Thoracic aorta (tissue), 2 donors: ENCODE data around the gene RNF141. TPM values are rescaled to one million over a fixed set of nuclear protein-coding genes. Genes with fewer than 3 reads are reported as not detected.

Source experiments
- ATAC-seq: fragments of 150-250 bp; one replicate; pipeline ENCODE4 v1.8.0; 2017; ENCODE audit warnings: low read depth; ENCODE audit not compliant: insufficient number of reproducible peaks, low FRiP score
- DNase-seq: peaks from one replicate; pipeline ENCODE4 v3.0.0-alpha.2; 2020; ENCODE audit warnings: low spot score
- H3K27ac ChIP-seq, 2 donors: fragments of 200-600 bp; sonication (generic); 1 replicate in 1 of 2; 2 replicates in 1 of 2; pipeline ENCODE4 v1.5.1; 2016; ENCODE audit warnings: mild to moderate bottlenecking in 2 of 2, moderate library complexity in 2 of 2
- H3K27me3 ChIP-seq: fragments of 200-600 bp; sonication (generic); replicated peaks from 2 replicates; pipeline ENCODE4 v1.6.0; 2016; ENCODE audit warnings: mild to moderate bottlenecking; ENCODE audit not compliant: insufficient read depth
- H3K36me3 ChIP-seq: fragments of 200-600 bp; sonication (generic); one replicate; pipeline ENCODE4 v1.5.1; 2016
- H3K4me1 ChIP-seq, 2 donors: fragments of 200-600 bp; sonication (generic); 1 replicate in 1 of 2; 2 replicates in 1 of 2; pipeline versions ENCODE4 v1.5.1 to v1.6.0; 2016; ENCODE audit warnings: low read depth in 2 of 2, mild to moderate bottlenecking in 1 of 2; ENCODE audit not compliant: control insufficient read depth in 1 of 2
- H3K4me3 ChIP-seq: fragments of 200-600 bp; sonication (generic); 2 replicates; pipeline ENCODE4 v1.5.1; 2016; ENCODE audit warnings: mild to moderate bottlenecking
- H3K9me3 ChIP-seq: fragments of 200-600 bp; sonication (generic); 2 replicates; pipeline ENCODE4 v1.5.1; 2016
- total RNA-seq, 2 donors: library from RNA; depleted of rRNA; stranded (reverse); fragments of >200 nt; gene quantifications; one replicate each; pipeline versions ENCODE4 v1.1.0 to v1.2.3, GENCODE V29; 2016
- TF ChIP-seq, protein P1 (sequence below): fragments of 200-600 bp; sonication (generic); IDR thresholded peaks from one replicate; pipeline ENCODE4 v1.5.1; 2019; ENCODE audit warnings: antibody characterized with exemption

Gene RNF141
- total RNA-seq, 2 donors from 2014 or later = 37.3 to 47.2 TPM

DNA sequence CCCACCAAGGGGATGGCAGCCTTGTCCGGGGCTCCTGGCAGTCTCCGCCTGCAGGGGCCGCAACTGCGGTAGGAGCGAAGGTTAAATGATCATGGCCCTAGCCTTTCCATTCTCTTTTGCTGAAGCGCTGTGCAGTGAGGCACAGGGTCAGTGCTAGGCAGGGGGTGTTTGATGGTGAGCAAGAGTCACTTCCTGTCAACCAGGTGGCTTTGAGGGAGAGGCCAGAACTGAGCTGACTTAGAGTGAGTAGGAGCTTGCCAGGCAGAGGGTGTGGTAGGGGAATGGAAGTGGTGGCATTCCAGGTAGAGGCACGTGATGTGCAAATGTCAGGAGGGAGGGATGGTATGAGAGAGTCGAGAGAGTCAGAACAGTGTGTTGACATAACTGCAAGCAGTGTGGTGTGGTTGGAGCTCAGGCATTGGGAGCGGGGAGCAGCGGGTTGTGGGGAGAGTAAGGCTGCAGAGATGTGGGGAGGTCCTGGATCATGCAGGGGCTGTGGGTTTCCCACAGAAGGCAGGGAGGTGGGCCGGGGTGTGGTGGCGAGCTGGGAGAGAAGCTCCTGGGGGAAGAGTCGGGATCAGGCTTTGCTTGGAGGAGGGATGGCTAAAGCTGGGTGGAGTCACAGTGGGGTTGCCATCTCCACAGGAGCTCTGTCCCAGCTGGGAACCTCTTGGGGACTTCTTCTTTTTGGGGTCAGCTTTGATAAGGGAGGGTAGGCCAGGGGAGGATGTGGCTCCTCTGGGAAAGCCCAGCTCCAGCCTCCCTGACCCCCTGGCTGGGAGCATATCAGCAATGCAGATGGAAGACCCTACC is 52.7 kb downstream of the RNF141 start:
- no peak overlapping the region for H3K27ac ChIP-seq
- DNase-seq (no peak), ATAC-seq (no peak)
- peaks cover 6 to 17% of the 10 kb centered on the region in 2 donors for H3K4me1 ChIP-seq
- no peaks in the 10 kb centered on the region for H3K27me3 ChIP-seq
- no peaks in the 10 kb centered on the region for H3K36me3 ChIP-seq
- H3K9me3 ChIP-seq = no peaks in the 10 kb centered on the region
- H3K4me3 ChIP-seq = no peak overlapping the region
- TF ChIP-seq, protein P1, sequence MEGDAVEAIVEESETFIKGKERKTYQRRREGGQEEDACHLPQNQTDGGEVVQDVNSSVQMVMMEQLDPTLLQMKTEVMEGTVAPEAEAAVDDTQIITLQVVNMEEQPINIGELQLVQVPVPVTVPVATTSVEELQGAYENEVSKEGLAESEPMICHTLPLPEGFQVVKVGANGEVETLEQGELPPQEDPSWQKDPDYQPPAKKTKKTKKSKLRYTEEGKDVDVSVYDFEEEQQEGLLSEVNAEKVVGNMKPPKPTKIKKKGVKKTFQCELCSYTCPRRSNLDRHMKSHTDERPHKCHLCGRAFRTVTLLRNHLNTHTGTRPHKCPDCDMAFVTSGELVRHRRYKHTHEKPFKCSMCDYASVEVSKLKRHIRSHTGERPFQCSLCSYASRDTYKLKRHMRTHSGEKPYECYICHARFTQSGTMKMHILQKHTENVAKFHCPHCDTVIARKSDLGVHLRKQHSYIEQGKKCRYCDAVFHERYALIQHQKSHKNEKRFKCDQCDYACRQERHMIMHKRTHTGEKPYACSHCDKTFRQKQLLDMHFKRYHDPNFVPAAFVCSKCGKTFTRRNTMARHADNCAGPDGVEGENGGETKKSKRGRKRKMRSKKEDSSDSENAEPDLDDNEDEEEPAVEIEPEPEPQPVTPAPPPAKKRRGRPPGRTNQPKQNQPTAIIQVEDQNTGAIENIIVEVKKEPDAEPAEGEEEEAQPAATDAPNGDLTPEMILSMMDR = no peak

DNA sequence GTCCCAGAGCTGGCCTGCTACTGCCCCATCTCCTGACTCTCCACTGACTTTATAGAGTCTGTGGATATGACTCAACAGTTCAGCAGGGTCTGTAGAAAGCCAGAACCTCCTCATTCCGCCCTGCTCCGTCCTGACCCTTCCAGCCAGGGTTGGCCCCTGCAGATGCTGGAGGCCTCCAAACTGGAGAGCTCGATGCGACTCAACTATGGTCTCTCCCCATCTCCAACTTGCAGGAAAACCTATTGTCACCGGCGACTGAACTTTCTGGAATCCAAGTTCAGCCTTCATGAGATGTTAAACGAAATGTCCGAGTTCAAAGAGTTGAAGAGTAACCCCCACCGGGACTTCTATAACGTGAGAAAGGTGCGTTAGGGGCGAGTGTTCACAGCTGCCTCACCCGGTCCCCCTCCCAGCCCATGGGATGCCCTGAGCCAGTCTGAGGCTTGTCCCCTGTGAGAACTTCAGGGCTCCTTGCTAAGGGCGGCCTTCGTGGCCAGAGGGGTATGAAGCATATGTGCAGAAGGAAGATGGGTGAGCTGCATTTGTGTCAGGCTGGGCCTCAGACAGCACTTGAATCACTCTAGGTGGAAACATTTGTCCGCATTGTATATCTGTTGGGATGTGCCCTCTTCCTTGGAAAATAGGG is 53.9 kb downstream of the RNF141 start:
- no peaks in the 10 kb centered on the region for H3K36me3 ChIP-seq
- ATAC-seq = no peak
- H3K4me3 ChIP-seq = no peak overlapping the region
- TF ChIP-seq, protein P1 = no peak
- no peaks in the 10 kb centered on the region for H3K27me3 ChIP-seq
- H3K4me1 ChIP-seq = peaks cover 6 to 17% of the 10 kb centered on the region in 2 donors
- no peaks in the 10 kb centered on the region for H3K9me3 ChIP-seq
- DNase-seq = no peak
- H3K27ac ChIP-seq = no peak overlapping the region

DNA sequence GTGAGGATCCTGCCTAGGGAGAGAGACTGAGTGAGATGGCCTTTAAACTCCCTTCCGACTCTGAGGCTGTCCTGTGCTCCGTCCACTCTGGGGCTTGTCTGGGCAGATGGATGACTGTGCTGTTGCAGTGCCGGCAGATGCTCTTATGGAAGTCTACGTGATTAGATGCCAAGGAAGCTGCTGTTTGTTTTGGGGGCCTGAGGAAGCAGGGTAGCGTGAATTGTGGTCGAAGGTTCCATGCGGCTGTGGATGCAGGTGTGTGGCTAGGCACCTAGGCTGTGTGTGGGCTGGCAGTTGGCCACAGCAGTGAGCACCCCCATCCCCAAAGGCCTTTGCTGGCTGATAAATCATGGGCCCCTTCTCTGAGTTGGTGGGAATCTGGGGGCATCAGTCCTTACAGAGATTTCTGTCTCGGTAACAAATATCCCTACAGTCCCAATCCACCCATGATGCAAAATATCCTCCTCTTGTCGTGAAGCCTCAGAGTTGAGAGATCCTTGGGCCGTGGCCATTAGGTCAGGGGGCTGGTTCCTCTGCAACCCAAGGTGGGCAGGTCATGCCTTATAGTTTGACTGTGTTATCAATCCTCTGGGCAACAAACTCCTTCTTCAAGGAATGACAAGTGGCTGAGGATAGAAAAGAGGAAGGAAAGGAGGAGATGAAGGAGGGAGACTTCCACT is 54.7 kb downstream of the RNF141 start:
- Histone ChIP-seq H3K27me3 (no peaks in the 10 kb centered on the region), H3K4me3 (no peak overlapping the region), H3K27ac (no peak overlapping the region), H3K9me3 (no peaks in the 10 kb centered on the region), H3K36me3 (no peaks in the 10 kb centered on the region), H3K4me1 (peaks cover 6 to 15% of the 10 kb centered on the region in 2 donors)
- DNase-seq = no peak
- TF ChIP-seq, protein P1 = no peak
- no peak for ATAC-seq

DNA sequence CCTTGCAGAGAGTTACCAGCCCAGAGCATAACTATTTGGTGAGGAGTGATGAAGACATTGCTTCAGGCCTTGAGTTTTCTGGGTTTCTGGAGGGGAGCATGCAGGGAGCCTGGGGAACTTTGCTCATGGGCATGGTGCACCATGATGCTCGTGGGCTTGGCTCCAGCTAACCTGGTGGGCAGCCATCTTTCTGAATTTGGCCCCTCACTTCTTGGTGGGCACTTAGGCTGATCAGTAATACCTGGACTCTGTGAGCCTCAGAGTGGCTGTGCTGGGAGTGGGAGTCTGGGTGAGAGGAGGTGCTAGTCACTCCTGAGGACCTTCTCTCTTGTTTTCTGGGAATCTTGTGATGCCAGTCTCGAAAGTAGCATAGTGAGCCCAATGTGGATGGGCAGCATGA is 55.3 kb downstream of the RNF141 start:
- Histone ChIP-seq H3K27ac (no peak overlapping the region), H3K9me3 (no peaks in the 10 kb centered on the region), H3K4me1 (peaks cover 0 to 8% of the 10 kb centered on the region in 2 donors), H3K27me3 (no peaks in the 10 kb centered on the region), H3K36me3 (no peaks in the 10 kb centered on the region), H3K4me3 (no peak overlapping the region)
- TF ChIP-seq, protein P1 = no peak
- DNase-seq (no peak), ATAC-seq (no peak)
